DND-41 (cell line): ENCODE results near the gene KIF4A.
A peak's percentile ranks its signal among the peaks of the same experiment; 100 is the strongest.

Source experiments
- ATAC-seq: fragments of 200-7000 bp; cut with Tn5 transposase; 3 replicates; pipeline ENCODE4 v1.9.1; 2021; ENCODE audit warnings: low read depth; ENCODE audit not compliant: insufficient read depth
- DNase-seq: peaks from one replicate; pipeline ENCODE4 v3.0.0-alpha.2; 2020
- H2AFZ ChIP-seq: 2 replicates; pipeline ENCODE4 v1.6.0; 2012; ENCODE audit warnings: low read depth, low read length
- H3K27ac ChIP-seq: 2 replicates; pipeline ENCODE4 v1.5.1; 2012; ENCODE audit warnings: low read length, inconsistent platforms
- H3K27me3 ChIP-seq: fragments of 200-600 bp; sonication (generic); 2 replicates; pipeline ENCODE4 v1.6.0; 2012; ENCODE audit warnings: low read length, mild to moderate bottlenecking, inconsistent platforms; ENCODE audit not compliant: insufficient read depth, poor library complexity
- H3K36me3 ChIP-seq: 2 replicates; pipeline ENCODE4 v1.5.1; 2012; ENCODE audit warnings: low read length, inconsistent platforms; ENCODE audit not compliant: insufficient read depth
- H3K4me1 ChIP-seq: 2 replicates; pipeline ENCODE4 v1.5.1; 2012; ENCODE audit warnings: mild to moderate bottlenecking, low read length; ENCODE audit not compliant: insufficient read depth
- H3K4me2 ChIP-seq: 2 replicates; pipeline ENCODE4 v1.6.0; 2012; ENCODE audit warnings: mild to moderate bottlenecking, moderate library complexity, low read length, inconsistent platforms; ENCODE audit not compliant: insufficient read depth
- H3K4me3 ChIP-seq, 2 experiments: fragments of 200-600 bp in 1 of 2; shearing (Covaris generic) in 1 of 2; 2 replicates each; pipeline ENCODE4 v1.5.1; 2012 to 2016; ENCODE audit warnings: inconsistent platforms in 2 of 2, low read length in 2 of 2, mild to moderate bottlenecking in 2 of 2, low read depth in 1 of 2, moderate library complexity in 1 of 2
- H3K79me2 ChIP-seq: 2 replicates; pipeline ENCODE4 v1.6.0; 2012; ENCODE audit warnings: low read length, inconsistent platforms; ENCODE audit not compliant: insufficient read depth
- H3K9ac ChIP-seq: 2 replicates; pipeline ENCODE4 v1.6.0; 2012; ENCODE audit warnings: low read depth, mild to moderate bottlenecking, inconsistent platforms, low read length, moderate library complexity
- H3K9me3 ChIP-seq: 2 replicates; pipeline ENCODE4 v1.5.1; 2012; ENCODE audit warnings: low read length, moderate library complexity, mild to moderate bottlenecking, inconsistent platforms; ENCODE audit not compliant: insufficient read depth, severe bottlenecking
- H4K20me1 ChIP-seq: 2 replicates; pipeline ENCODE4 v1.6.0; 2012; ENCODE audit warnings: low read length; ENCODE audit not compliant: insufficient read depth
- EZH2 ChIP-seq: IDR thresholded peaks from 3 replicates; pipeline ENCODE4 v1.6.1; 2012; ENCODE audit warnings: borderline replicate concordance, low read depth, mild to moderate bottlenecking, moderate library complexity, low read length, inconsistent platforms; ENCODE audit not compliant: severe bottlenecking
- TF ChIP-seq, protein P1 (sequence below): IDR thresholded peaks from 2 replicates; pipeline ENCODE4 v1.5.1; 2012; ENCODE audit warnings: borderline replicate concordance, low read length, moderate library complexity, mild to moderate bottlenecking; ENCODE audit not compliant: poor library complexity, severe bottlenecking; ENCODE audit errors: extremely low read depth

KIF4A gene

DNA sequence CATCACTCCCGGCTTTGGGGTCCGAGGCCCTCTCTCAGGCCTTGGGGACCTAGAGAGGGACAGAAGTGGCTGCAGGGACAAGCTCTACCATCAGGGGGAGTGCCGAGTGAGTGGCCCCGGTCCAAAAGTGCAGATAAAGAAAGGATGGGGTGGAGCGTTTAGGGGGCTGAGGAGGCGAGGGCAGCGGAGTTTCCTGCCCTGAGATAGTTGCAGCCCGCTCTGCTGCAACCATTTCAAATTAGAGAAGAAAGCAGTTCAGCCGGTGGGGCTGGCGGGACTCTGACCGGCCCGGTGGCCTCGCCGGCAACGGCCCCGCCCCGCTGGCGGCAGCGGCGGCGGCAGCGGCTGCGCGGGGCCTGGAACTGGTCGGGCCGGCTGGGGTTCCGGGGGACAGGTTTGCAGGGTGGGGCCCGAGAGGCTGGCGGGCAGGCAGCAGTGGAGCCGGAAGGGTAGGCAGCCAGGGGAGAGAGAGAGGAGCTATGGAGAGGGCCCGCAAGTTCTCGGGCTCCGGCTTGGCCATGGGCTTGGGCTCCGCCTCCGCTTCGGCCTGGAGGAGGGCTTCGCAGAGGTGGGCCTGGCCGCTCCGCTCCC is 162.3 kb downstream of the KIF4A start:
- Histone ChIP-seq H3K9me3 (no peaks in the 10 kb centered on the region), H3K4me1 (no peaks in the 10 kb centered on the region), H3K79me2 (no peaks in the 10 kb centered on the region), H3K4me2 (no peak overlapping the region), H3K4me3 (no peak overlapping the region), H3K9ac (no peak overlapping the region), H2AFZ (no peak overlapping the region), H3K27me3 (no peaks in the 10 kb centered on the region), H4K20me1 (no peaks in the 10 kb centered on the region), H3K36me3 (no peaks in the 10 kb centered on the region), H3K27ac (no peak overlapping the region)
- ATAC-seq (no peak), DNase-seq (no peak)
- TF ChIP-seq EZH2: no peak
- TF ChIP-seq, protein P1, sequence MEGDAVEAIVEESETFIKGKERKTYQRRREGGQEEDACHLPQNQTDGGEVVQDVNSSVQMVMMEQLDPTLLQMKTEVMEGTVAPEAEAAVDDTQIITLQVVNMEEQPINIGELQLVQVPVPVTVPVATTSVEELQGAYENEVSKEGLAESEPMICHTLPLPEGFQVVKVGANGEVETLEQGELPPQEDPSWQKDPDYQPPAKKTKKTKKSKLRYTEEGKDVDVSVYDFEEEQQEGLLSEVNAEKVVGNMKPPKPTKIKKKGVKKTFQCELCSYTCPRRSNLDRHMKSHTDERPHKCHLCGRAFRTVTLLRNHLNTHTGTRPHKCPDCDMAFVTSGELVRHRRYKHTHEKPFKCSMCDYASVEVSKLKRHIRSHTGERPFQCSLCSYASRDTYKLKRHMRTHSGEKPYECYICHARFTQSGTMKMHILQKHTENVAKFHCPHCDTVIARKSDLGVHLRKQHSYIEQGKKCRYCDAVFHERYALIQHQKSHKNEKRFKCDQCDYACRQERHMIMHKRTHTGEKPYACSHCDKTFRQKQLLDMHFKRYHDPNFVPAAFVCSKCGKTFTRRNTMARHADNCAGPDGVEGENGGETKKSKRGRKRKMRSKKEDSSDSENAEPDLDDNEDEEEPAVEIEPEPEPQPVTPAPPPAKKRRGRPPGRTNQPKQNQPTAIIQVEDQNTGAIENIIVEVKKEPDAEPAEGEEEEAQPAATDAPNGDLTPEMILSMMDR: peak; percentile 27

DNA sequence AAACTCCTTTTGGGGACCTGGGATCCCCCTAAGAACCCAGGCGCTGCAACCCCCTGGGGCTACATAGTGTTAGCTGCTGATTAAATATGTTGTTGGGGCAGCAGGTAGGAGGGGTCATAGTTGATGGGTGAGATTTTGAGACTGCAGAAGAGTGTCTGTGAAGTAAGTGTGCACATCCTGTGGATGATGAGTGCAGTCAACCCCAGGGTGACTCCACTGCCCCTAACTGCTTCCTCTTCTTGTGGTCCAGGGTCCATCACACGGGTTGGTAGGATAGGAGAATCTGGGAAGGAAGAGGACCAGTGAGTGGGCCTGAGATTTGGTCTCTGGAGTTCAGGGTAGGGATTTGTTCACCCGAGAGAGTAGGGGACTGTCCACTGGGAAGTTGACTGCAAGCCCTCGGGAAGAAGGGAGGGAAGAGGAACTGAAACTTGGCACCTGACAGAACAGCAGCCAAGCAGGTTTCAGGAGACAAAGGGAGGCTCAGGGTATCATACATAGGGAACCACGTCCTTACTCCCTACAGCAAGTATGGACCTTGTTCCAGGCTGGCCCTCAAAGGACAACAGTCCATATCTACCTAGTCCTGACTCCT is 163.2 kb downstream of the KIF4A start:
- TF ChIP-seq EZH2: no peak
- TF ChIP-seq, protein P1: no peak
- Histone ChIP-seq H2AFZ (no peak overlapping the region), H3K4me1 (no peaks in the 10 kb centered on the region), H3K9me3 (no peaks in the 10 kb centered on the region), H3K27me3 (no peaks in the 10 kb centered on the region), H3K79me2 (no peaks in the 10 kb centered on the region), H3K36me3 (no peaks in the 10 kb centered on the region), H3K27ac (no peak overlapping the region), H3K4me3 (no peak overlapping the region), H3K4me2 (no peak overlapping the region), H3K9ac (no peak overlapping the region), H4K20me1 (no peaks in the 10 kb centered on the region)
- ATAC-seq: no peak
- DNase-seq: no peak

DNA sequence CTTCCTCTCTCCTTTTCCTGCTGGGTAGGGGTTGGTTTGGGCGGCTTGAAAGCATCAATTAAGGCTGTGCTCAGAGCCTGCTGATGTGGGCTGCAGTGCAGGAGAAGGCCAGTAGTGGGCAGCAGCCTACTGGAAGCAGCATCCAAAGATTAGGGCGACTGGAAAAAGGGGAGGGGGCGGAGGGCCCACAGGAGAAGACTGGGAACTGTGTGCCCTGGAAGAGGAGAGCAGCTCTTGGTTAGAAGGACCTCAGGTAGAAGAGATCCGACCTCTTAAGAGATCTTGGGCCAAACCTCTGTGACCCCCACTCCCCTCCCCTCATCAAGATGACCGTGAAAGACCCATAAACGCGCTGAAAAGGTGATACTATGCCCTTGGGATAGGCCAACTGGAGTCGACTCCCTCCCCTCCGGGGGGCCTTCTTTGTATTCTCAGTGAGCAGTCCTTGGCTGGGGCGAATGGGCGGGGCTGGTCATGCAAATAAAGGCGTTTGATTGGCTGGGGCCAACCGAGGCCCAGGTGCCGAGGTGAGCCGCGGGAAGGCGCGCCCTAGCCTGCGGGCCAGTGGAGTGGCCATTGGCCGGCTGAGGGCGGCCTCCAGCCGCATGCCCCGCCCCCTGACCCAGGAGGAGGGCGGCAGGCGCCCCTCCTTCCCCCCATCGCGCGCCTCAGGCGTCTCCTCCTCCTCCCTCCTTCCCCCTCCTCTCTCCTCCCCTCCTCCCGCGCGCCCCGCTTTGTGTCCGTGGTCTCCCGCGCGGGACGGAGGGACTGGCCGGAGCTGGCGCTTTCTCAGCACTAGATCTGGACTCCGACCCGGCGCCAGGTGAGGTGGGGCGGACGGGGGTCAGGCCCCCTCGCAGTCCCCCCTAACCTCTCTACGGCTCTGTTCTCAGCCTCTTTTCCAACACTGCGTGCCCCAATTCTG is 164.8 kb downstream of the KIF4A start:
- Histone ChIP-seq H3K9me3 (no peaks in the 10 kb centered on the region), H2AFZ (no peak overlapping the region), H3K4me3 (no peak overlapping the region), H3K4me2 (no peak overlapping the region), H3K36me3 (no peaks in the 10 kb centered on the region), H3K27me3 (no peaks in the 10 kb centered on the region), H4K20me1 (no peaks in the 10 kb centered on the region), H3K79me2 (no peaks in the 10 kb centered on the region), H3K27ac (no peak overlapping the region), H3K4me1 (no peaks in the 10 kb centered on the region), H3K9ac (no peak overlapping the region)
- ATAC-seq (peak; percentile 70), DNase-seq (peak; percentile 46)
- no peak for TF ChIP-seq EZH2
- TF ChIP-seq, protein P1: peak; percentile 77
